Measurements from ENCODE around the gene PLEKHA4. TPM values are rescaled to one million over a fixed set of nuclear protein-coding genes. Genes with fewer than 3 reads are reported as not detected.
A peak's percentile ranks its signal among the peaks of the same experiment; 100 is the strongest.
"Not testable (repeated sequence)": the region's sequence is repeated elsewhere in the genome, so short reads cannot be mapped to it uniquely, and the experiment has no call there.

The PLEKHA4 gene
- polyA plus RNA-seq, 1 donor: 28.0 TPM

- DNase-seq (ENCODE audit: low read depth): no peak
Observed at GRCh38 chr19:48887861-48888612, 19.6 kb upstream of the PLEKHA4 start.

DNA sequence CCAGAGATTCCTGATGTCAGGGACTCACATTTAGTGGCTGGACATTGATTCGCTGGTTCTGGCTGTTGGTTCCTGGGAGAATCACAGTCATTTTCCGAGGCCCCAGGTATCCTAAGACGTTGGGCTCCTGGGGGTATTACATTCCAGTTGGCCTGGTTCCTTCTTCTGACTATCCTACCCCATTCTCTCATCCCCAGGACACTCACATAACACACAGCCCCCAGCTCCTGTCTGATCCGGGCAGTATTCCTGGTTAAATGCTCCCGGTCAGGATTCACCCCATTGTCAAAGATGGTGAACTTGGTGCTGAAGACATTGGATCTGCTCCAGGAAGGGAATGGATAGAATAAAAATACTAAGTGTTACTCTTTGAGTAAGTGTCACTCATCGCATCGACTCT lies 15.3 kb upstream of the PLEKHA4 start:
- DNase-seq (ENCODE audit: low read depth): no peak

DNA sequence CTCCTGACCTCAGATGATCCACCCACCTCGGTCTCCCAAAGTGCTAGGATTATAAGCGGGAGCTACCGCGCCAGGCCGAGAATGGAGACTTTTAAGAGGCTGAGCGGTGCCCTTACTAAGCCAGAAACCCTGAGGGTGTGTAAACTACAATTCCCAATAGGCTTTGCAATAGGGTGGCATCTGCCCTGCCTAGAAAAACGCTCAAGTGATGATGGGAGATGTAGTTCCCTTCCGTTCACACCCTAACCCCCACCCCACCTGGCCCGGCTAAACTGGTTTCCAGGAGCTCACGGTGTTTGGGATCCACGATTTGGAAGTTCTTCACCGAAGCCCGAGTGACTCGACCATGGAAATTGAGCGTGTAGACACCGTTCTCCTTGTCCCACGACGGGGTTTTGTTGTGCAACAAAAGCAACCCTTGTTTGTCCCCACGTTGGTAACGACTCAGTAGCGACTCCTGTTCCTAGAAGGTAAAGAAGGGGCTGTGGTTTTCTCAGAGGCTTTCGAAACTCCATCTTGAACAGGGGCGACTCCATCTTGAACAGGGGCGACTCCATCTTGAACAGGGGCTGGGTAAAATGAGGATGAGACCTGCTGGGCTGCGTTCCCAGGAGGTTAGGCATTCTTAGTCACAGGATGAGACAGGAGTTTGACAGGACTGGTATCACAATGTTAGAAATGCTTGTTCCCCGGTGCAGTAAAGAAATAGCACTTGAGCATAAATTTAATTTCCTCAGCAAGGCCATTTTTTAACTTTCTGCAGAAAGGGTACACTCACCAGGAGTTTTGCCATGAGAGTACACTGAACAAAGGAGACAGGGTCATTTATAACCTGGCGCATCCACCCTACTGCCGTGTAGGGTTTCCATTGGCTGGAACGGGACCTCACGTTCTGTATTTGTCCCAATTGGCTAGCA lies 13.6 kb upstream of the PLEKHA4 start:
- DNase-seq (ENCODE audit: low read depth): no peak

DNA sequence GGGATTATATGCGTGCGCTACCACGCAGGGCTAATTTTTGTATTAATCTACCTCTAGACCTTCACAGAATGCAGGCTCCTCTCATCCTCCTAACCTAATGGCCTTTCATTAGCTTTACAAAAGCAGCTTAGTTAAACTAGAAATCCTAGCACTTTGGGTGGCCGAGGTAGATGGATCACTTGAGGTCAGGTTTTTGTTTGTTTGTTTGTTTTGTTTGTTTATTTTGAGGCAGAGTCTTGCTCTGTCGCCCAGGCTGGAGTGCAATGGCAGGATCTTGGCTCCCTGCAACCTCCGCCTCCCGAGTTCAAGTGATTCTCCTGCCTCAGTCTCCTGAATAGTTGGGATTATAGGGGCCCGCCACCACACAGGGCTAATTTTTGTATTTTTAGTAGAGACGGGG lies 11.3 kb upstream of the PLEKHA4 start:
- DNase-seq (ENCODE audit: low read depth): not testable (repeated sequence)

DNA sequence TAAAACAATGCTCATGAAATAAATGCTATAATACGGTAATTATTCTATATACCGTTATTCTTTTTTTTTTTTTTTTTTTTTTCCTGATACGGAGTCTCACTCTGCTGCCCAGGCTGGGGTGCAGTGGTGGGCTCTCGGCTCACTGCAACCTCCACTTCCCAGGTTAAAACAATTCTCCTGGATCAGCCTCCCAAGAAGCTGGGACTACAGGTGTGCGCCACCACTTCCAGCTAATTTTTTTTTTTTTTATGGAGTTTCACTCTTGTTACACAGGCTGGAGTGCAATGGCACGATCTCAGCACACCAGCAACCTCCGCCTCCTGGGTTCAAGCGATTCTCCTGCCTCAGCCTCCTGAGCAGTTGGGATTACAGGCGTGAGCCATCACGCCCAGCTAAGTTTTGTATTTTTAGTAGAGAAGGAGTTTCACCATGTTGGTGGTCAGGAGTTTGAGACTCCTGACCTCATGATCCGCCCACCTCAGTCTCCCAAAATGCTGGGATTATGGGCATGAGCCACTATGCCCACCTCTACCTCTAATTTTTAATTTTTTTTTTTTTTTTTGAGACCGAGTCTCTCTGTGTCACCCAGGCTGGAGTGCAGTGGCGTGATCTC lies 10.7 kb upstream of the PLEKHA4 start:
- no peak for DNase-seq (ENCODE audit: low read depth)

DNA sequence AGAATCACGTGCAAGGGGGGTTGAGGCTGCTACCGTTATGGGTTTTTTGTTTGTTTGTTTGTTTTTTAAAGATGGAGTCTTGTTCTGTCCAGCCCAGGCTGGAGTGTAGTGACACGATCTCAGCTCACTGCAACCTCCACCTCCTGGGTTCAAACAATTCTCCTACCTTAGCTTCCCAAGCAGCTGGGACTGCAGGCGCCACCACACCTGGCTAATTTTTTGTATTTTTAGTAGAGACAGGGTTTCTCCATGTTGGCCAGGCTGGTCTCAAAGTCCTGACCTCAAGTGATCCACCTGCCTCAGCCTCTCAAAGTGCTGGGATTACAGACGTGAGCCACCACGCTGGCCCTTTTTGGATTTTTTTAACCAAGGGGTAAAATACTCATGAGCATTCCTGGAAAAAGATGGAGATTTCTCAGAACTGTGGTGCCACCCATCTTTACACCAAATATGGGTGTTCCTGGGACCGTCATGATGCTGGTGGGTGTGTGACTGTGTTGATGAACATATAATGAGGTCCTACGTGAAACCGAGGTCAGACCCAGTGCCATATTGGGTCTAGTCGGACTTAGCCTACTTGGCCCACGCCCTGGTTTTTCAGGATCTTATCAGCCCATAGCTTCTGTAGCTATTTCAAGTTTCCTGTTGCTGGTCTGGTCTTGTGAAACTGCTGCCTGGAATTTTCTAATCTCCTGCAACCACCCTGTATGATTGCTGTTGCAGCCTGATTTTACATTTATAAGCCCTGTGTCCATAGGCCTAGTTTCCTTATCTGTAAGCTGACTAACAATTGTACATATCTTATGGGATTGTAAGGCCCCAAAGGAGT lies 10.0 kb upstream of the PLEKHA4 start:
- no peak for DNase-seq (ENCODE audit: low read depth)

DNA sequence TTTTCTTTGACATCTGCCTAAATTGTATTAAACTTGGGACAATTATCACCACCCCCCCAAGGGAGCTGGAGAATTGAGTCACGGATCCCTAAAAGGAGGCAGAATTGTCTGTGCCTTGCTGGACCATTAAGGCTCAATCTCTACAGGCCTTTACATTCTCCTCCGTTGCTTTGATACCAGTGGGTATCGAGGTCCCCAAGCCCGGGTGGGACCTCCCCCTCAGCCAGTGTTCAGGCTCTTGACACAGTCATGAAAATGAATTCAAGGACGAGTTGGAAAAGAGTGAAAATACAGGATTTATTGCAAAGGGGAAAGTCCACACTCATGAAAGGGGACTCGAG lies 9.4 kb upstream of the PLEKHA4 start:
- DNase-seq (ENCODE audit: low read depth): no peak

- not testable (repeated sequence) for DNase-seq (ENCODE audit: low read depth)
Observed at GRCh38 chr19:48876043-48876981, 7.9 kb upstream of the PLEKHA4 start.

DNA sequence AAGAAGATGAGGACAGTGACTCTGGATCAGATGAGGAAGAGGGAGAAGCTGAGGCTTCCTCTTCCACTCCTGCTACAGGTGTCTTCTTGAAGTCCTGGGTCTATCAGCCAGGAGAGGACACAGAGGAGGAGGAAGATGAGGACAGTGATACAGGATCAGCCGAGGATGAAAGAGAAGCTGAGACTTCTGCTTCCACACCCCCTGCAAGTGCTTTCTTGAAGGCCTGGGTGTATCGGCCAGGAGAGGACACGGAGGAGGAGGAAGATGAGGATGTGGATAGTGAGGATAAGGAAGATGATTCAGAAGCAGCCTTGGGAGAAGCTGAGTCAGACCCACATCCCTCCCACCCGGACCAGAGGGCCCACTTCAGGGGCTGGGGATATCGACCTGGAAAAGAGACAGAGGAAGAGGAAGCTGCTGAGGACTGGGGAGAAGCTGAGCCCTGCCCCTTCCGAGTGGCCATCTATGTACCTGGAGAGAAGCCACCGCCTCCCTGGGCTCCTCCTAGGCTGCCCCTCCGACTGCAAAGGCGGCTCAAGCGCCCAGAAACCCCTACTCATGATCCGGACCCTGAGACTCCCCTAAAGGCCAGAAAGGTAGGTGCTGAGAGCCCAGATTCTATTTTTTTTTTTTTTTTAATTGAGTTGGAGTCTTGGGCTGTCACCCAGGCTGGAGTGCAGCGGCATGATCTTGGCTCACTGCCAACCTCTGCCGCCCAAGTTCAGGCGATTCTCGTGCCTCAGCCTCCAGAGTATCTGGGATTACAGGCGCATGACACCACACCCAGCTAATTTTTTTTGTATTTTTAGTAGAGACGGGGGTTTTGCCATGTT lies 6.1 kb upstream of the PLEKHA4 start:
- DNase-seq (ENCODE audit: low read depth): no peak

GRCh38 chr19:48873476-48874302 lies 5.3 kb upstream of the PLEKHA4 start:
- DNase-seq (ENCODE audit: low read depth): no peak

- peak; percentile 80 for DNase-seq (ENCODE audit: low read depth)
Observed at GRCh38 chr19:48872884-48873475, 4.6 kb upstream of the PLEKHA4 start.

- DNase-seq (ENCODE audit: low read depth): peak; percentile 96
Observed at GRCh38 chr19:48872182-48872883, 3.9 kb upstream of the PLEKHA4 start, which contains the start of gene PPP1R15A. PPP1R15A (plus strand) TSS chr19:48872421; CDS start chr19:48873234, 813 bp downstream.

GRCh38 chr19:48871471-48872181 lies 3.2 kb upstream of the PLEKHA4 start:
- not testable (repeated sequence) for DNase-seq (ENCODE audit: low read depth)

GRCh38 chr19:48870048-48870447 lies 1.6 kb upstream of the PLEKHA4 start:
- no peak for DNase-seq (ENCODE audit: low read depth)

- DNase-seq (ENCODE audit: low read depth): no peak
Observed at GRCh38 chr19:48867746-48868113, 687 bp downstream of the PLEKHA4 start.

DNA sequence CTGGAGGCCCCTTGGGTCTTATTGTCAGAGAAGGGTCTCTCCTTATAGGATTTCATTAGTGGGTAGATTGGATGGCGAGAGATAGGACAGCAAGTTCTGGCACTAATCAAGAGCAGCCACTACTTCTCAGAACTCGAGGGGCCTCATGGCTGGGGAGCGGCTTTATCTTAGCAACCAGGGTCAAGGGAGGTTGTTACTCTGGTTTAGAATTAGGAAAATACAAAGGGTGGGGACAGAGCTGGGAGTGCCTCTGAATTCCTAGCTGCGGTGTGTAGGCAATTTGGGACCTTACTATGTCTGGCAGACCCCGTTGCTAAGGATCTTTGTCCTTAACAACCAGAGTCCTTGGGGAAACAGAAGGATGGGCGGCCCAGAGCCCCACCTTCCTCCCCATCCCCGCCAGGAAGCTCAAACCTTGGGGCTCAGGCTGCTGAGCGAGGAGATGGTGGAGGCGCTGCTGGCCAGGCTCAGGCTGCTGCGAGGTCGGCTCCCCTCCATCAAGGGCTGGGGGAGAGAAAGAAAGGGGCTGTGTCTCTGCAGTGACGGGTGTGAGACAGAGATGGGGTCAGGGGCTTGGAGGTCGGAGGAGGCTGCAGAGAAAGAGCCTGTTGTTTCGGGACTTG lies 1.2 kb downstream of the PLEKHA4 start:
- DNase-seq (ENCODE audit: low read depth): no peak

Measured in forelimb muscle (tissue), 1 donor.